Hypothalamus (tissue), 51 donors: ENCODE data around the gene GRB10.
"Not testable (repeated sequence)": the region's sequence is repeated elsewhere in the genome, so short reads cannot be mapped to it uniquely, and the experiment has no call there.

Experiments used
- DNase-seq, 51 donors: peaks; one replicate each; lab custom pipeline; 2025; lab: John Stamatoyannopoulos, UW

The GRB10 gene

GRCh38 chr7:50780436-50780835, 2.3 kb downstream of the GRB10 start:
- DNase-seq: no peak

- DNase-seq: no peak
Measured at GRCh38 chr7:50779427-50779826, 3.3 kb downstream of the GRB10 start.

- no peak for DNase-seq
Measured at GRCh38 chr7:50778189-50778588, 4.5 kb downstream of the GRB10 start.

- DNase-seq: no peak
Measured at GRCh38 chr7:50775836-50776235, 6.9 kb downstream of the GRB10 start.

GRCh38 chr7:50775231-50775630, 7.5 kb downstream of the GRB10 start:
- DNase-seq: no peak

- DNase-seq: no peak
Measured at GRCh38 chr7:50774319-50774718, 8.4 kb downstream of the GRB10 start.

- not testable (repeated sequence) for DNase-seq
Measured at GRCh38 chr7:50773071-50773470, 9.6 kb downstream of the GRB10 start.

GRCh38 chr7:50771120-50772002, 11.3 kb downstream of the GRB10 start:
- DNase-seq: no peak

- DNase-seq: no peak
Measured at GRCh38 chr7:50768485-50769474, 13.9 kb downstream of the GRB10 start.

- no peak for DNase-seq
Measured at GRCh38 chr7:50766849-50767207, 15.9 kb downstream of the GRB10 start.

- DNase-seq: no peak
Measured at GRCh38 chr7:50766106-50766848, 16.4 kb downstream of the GRB10 start.

GRCh38 chr7:50762337-50762736, 20.4 kb downstream of the GRB10 start:
- DNase-seq: no peak

- DNase-seq: no peak
Measured at GRCh38 chr7:50761713-50762112, 21.0 kb downstream of the GRB10 start.

GRCh38 chr7:50757703-50758390, 24.8 kb downstream of the GRB10 start:
- DNase-seq: no peak

GRCh38 chr7:50756180-50756579, 26.5 kb downstream of the GRB10 start:
- no peak for DNase-seq

- no peak for DNase-seq
Measured at GRCh38 chr7:50754684-50755083, 28.0 kb downstream of the GRB10 start.

GRCh38 chr7:50754241-50754640, 28.5 kb downstream of the GRB10 start:
- DNase-seq: no peak

- DNase-seq: no peak
Measured at GRCh38 chr7:50752422-50752821, 30.3 kb downstream of the GRB10 start.

GRCh38 chr7:50751146-50751545, 31.6 kb downstream of the GRB10 start:
- DNase-seq: no peak

- no peak for DNase-seq
Measured at GRCh38 chr7:50749896-50750295, 32.8 kb downstream of the GRB10 start.
